ENCODE measurements around the gene NCOA7.
"Not testable (repeated sequence)": the region's sequence is repeated elsewhere in the genome, so short reads cannot be mapped to it uniquely, and the experiment has no call there.

The NCOA7 gene

DNA sequence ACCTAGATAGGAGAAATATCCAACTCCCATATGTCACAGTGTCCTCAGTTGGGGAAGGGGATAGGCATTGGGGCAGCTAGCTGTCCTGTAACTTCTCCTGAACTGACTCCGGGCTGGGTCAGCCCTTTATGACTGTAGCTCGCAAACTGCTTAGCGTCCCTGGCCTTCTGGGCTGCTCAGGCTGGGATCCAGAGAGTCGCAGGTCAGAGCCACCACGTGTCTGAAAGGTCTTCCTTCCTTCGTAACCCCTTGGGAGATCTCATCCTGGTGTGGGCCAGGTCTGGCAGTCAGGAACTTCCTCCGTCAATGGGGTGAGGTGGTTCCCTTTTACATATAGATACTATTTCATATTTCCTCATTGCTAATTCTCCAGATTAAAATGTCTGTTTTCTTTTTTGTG lies 137.0 kb downstream of the NCOA7 start:
- no peak for DNase-seq

- no peak for DNase-seq
These were observed 140.1 kb downstream of the NCOA7 start for GRCh38 chr6:125930765-125931418.

DNA sequence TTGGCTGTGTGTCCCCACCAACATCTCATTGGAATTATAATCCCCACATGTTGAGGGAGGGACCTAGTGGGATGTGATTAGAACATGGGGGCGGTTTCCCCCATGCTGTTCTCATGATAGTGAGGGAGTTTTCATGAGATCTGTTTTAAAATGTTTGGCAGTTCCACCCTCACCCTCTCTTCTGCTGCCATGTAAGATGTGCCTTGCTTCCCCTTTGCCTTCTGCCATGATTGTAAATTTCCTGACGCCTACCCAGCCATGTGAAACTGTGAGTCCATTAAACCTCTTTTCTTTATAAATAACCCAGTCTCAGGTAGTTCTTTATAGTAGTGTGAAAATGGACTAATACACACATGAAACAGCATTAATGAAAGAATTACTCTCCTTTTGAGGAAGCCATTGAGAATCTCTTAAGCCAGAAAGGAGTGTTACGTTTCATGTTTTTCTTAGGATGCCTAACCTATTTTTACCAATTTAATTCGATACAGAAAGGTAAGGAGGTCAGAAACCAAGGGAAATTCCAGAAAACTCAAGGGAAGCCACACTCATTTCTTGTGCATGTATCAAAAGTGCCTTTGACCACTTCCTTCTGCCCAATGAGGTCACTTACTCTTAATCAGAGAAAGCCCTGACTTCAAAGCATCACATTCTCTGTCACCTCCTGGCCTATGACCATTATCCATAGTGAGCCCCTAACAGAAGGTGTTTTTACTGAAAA lies 141.1 kb downstream of the NCOA7 start:
- DNase-seq = no peak

- no peak for DNase-seq
These were observed 141.7 kb downstream of the NCOA7 start for GRCh38 chr6:125932451-125932795.

DNA sequence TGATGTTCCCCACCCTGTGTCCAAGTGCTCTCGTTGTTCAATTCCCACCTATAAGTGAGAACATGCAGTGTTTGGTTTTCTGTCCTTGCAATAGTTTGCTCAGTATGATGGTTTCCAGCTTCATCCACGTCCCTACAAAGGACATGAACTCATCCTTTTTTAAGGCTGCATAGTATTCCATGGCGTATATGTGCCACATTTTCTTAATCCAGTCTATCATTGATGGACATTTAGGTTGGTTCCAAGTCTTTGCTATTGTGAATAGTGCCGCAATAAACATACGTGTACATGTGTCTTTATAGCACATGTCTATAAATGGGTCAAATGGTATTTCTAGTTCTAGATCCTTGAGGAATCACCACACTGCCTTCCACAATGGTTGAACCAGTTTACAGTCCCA lies 144.8 kb downstream of the NCOA7 start:
- DNase-seq = not testable (repeated sequence)

DNA sequence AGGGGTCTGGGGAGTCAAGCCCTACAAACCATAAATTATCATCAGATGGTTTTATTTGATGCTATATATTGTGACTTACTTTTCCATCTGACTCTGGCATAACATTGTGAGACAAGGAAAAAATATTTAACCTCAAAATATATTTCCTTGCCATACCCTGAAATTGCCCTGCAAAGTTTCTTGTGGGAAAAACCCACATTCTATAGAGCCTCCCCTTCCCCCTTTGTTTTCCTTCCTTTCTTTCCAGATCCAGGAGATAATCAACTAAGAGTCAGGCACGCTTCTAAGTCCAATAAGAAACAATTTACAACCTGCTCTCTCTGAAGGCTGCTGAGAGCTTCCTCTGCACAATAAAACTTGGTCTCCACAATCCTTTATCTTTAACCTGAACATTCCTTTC lies 148.3 kb downstream of the NCOA7 start:
- no peak for DNase-seq

GRCh38 chr6:125939791-125940190 lies 149.0 kb downstream of the NCOA7 start:
- no peak for DNase-seq

GRCh38 chr6:125940247-125941041 lies 149.7 kb downstream of the NCOA7 start:
- DNase-seq = no peak

GRCh38 chr6:125942672-125943527 lies 152.1 kb downstream of the NCOA7 start:
- DNase-seq = no peak

- DNase-seq = peak; percentile 40
These were observed 153.0 kb downstream of the NCOA7 start for GRCh38 chr6:125943528-125944433.

DNA sequence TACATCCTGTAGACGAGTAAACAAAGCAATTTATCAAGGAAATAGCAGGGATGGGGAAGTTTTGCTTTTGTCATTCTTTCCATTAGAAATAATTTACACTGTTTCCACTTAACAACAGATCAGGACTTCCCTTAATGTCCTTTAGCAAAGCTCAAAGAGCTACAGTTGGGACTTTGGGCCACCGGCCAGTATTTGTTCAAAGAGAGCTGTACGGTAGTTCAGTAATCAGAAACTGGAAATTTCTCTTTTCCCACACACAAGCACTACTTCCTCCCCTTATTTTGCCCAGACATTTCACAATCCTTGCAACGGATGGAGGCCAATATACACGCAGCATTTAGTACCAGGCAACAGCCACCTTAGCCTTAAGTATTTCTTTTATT lies 153.7 kb downstream of the NCOA7 start:
- DNase-seq = peak; percentile 50

DNA sequence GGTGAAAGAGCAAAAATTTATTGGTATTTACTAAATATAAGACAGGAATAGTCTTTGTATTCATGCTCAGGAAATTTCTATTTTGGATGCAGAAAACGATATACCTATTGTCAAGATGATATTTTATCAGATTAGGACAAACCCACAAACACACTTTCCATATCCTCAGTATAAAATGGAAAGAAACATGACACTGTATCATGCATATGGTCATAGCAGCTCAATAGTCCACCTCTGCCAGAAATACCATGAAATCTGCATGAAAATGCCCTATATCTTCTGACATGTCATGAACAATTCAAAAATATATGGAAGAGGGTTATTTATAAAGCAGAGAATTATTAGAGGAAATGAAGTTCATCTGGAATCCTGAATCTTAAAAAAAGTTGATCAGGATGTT lies 154.1 kb downstream of the NCOA7 start:
- no peak for DNase-seq

GRCh38 chr6:125945378-125946141 lies 154.8 kb downstream of the NCOA7 start:
- DNase-seq = peak; percentile 71

- DNase-seq = peak; percentile 57
These were observed 156.9 kb downstream of the NCOA7 start for GRCh38 chr6:125947615-125948014.

DNA sequence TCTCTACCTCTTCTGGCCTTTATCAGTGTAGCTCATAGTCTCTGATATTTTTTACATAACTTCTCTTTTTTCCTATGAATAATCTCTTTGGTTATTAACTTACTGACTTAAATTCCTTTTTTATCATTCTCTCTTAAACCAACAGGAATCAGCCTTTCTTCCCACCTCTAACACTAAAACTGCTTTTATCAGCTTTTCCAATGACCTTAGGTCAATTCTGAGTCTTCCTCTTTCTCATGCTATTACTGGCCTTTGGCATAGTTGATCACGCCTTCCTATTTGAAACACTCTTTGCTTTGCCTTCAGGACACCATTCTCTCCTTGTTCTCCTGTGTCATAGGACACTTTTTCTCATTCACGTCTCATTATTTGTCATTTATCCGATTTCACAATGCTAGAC lies 157.7 kb downstream of the NCOA7 start:
- peak; percentile 37 for DNase-seq

- DNase-seq = no peak
These were observed 158.3 kb downstream of the NCOA7 start for GRCh38 chr6:125949069-125949468.

DNA sequence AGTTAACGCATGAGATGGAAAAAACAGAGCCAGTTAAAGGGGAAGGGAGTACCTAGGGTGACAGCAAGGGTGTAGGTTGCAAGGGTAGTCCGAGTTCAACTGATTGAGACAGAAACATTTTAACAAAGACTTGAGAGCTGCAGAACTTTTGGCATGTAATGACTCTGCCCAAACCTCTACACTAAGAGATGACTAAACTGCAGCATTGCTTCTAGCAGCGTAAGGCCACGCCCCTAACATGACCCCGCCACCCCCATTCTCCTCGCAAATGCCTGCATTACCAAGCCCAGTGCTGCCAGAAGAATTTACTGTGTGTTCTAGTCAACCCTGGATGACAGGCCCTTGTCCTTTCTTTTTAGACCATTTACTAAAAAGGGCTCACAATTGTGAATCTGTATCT lies 159.5 kb downstream of the NCOA7 start:
- no peak for DNase-seq

- not testable (repeated sequence) for DNase-seq
These were observed 160.0 kb downstream of the NCOA7 start for GRCh38 chr6:125950716-125951115.

DNA sequence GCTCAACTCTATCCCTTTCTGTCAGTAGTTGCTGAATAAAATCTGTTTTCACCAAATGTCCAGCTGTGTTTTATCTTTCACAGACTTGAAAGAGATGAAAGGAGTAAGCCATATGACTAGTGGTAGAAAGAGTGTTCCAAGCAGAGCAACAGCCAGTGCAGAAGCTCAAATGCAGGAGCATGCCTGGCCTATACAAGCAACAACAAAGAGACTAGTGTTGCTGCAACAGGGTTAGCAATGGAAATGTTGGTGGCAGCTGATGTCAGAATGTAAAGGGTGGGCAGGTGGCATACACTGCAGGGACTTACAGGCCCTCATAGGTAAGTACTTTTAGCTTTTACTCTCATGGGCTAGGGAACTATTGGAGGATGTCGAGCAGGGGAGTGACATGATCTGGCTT lies 160.6 kb downstream of the NCOA7 start:
- DNase-seq = no peak

DNA sequence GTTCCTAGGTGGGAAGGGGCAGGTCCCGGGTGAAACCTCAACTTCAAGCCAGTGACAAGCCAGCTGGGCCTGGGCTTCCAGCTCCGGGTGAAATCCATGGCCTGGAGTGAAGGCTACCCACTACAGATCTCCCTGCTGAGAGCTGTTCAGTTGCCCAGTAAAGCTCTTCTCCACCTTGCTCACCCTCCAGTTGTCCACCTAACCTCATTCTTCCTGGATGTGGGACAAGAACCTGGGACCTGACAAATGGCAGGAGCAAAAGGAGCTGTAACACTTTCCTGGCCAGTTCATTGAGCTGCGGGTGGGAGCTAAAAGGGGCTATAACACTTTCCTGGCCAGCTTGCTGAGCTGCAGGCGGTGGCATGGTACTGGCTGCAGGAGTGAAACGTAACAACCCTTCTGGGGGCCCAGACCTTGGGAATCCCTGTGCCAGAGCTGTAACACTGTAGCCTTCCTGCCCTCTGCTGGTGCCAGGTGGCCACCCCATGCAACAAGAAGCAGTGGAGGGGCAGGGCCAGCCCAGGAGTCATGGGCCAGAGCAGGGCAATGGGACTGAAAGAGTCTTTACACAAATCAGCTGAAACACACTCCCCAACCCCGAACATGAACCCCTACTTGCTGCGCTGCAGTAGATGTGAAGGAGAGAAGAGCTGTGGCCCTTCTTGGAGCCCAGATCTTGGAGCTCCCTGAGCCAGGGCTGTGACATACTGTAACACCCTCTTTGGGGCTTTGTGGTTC lies 162.2 kb downstream of the NCOA7 start:
- peak; percentile 86 for DNase-seq

Data from hematopoietic multipotent progenitor cell treated with erythropoietin and hydrocortisone succinate and interleukin-3 and kit ligand, for 6 days (in vitro differentiated cells).